ENCODE data around the gene COQ5.
A peak's percentile ranks its signal among the peaks of the same experiment; 100 is the strongest.
"Not testable (repeated sequence)": the region's sequence is repeated elsewhere in the genome, so short reads cannot be mapped to it uniquely, and the experiment has no call there.

The COQ5 gene, protein sequence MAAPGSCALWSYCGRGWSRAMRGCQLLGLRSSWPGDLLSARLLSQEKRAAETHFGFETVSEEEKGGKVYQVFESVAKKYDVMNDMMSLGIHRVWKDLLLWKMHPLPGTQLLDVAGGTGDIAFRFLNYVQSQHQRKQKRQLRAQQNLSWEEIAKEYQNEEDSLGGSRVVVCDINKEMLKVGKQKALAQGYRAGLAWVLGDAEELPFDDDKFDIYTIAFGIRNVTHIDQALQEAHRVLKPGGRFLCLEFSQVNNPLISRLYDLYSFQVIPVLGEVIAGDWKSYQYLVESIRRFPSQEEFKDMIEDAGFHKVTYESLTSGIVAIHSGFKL

DNA sequence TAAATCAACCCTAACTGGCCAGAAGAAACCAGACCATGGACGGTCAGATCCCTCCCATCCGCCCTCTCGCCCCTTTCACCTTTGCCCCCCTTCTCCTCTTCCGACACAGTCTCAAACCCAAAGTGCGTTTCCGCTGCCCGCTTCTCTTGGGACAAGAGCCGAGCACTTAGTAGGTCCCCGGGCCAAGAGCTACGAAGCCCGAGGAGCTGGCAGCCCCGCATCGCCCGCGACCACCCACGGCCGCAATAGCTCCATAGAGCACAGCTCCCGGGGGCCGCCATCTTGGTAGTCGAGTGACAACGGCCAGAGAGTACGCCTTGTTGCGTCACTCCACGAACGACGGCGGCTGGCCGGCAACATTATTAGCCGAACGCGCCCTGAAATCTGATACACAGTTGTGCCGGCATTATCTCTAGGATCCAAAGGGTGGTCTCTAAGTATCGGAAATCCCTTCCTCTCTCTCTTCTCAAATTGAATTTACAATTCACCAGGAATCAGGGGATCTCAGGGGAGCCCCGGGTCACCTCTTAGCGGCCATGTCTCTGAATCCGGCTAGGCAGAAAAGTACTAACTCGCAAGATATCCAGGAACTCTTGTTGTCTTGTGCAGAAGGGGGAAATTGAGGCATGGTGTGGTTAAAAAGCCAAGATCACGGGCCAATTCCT, at the start of gene COQ5:
Gene COQ5 (minus strand): TSS at position 298 of the 665 bp plus-strand sequence. CDS start 17 bp downstream, at position 281.
- DNase-seq (ENCODE audit: low read depth in 2 of 2): peak; percentile 81

DNA sequence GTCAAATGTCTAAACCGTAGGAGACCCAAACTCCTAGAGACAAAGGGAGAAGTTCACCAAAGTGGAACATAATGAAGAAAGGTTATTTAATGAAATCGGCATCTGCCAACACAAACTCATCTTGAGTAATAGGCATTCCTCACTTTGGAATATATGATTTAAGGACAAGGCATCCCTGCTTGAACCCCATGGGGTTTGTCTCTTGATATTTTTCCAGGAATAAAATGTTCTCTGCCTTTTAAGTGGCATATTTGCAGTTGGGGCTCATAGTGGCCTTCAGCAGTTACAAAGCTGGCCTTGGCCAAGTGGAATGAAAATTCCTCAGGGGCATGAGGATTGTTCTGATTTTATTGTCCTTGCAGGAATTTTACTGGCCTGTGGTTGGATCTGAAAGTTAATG, 45.1 kb upstream of the COQ5 start:
- no peak for DNase-seq (ENCODE audit: low read depth in 2 of 2)

DNA sequence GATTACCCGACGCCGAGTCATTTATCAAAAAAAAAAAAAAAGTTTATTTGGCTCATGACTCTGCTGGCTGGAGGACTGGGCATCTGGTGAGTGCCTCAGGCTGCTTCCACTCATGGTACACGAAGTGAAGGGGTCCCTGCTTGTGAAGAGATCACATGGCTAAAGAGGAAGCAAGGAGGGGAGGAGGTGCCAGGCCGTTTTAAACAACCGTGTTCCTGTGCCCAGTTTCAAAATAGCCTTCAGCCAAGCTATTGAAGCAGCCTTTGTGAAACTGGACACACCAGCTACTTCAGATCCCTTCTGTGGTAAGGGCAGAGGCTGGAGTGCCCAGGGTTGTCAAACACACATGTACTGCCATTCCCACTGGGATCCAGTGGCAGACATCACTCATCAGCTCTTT, 44.6 kb upstream of the COQ5 start:
- no peak for DNase-seq (ENCODE audit: low read depth in 2 of 2)

DNA sequence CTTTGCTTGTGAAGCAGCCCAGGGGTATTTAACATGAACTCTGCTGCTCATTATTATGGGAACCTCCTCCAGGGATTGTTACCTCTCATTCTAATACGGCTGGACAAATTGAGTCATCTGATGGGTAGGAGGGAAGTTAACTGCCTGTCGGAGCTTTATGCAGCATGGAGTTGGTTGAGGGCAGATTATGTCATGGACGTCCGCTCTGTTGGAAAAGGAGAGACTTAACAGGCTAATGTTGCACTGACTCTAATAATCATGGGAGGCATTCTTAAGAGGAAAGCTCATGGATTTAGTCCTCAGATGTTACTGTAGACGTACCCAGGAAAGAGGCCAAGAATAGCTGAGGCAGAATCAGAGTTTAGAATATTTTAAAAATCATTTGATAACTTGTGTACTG, 42.3 kb upstream of the COQ5 start:
- no peak for DNase-seq (ENCODE audit: low read depth in 2 of 2)

DNA sequence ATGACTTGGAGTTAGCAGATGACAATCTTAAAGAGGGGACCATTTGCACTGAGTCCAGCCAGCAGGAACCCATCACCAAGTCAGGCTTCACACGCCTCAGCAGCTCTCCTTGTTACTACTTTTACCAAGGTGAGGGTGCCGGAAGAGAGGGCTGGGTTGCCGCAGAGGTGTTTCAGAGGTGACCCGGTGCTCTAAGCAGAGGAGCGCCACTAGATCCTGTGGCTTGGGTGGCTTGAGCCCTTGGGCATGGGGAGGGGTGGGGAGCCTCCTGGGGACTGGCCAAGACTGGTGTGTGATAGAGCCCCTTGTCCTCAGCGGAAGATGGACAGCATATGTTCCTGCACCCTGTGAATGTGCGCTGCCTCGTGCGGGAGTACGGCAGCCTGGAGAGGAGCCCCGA, 34.5 kb upstream of the COQ5 start:
- DNase-seq (ENCODE audit: low read depth in 2 of 2): no peak

DNA sequence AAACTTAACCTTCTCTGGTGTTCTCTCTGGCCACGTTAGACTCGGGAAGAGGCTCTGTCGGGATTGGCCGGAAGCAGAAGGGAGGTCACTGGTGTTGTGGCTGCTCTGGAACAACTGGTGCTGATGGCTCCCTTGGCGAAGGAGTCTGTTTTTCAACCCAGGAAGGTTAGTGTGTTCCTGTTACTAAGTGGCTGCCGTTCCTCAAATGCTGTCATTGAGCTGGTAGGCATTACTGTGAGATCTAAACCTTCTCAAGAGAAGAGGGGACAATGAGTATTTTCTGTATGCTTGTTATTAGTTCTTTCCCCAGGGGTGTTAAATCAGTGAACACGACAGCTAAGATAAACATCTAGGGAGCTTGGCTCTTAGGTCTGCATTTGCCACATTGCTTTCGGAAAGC, 33.9 kb upstream of the COQ5 start:
- DNase-seq (ENCODE audit: low read depth in 2 of 2): no peak

DNA sequence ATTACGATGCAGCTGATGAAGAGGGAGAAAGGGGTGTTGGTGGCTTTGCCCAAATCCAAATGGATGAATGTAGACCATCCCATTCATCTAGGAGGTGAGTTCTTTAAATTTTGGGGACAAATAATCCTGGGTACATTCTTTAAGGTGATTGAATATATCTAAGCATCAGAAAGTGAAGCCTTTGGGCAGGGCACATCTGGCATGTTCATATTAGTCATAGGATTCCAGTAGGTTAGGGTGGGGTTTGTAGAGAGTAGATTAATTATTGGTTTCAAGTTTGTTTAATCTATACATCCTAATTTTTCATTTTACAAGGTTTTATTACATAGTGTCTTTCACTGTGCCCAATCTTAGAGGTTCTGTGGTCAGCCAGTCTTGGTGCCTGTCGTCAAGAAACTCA, 28.6 kb upstream of the COQ5 start:
- DNase-seq (ENCODE audit: low read depth in 2 of 2): no peak

DNA sequence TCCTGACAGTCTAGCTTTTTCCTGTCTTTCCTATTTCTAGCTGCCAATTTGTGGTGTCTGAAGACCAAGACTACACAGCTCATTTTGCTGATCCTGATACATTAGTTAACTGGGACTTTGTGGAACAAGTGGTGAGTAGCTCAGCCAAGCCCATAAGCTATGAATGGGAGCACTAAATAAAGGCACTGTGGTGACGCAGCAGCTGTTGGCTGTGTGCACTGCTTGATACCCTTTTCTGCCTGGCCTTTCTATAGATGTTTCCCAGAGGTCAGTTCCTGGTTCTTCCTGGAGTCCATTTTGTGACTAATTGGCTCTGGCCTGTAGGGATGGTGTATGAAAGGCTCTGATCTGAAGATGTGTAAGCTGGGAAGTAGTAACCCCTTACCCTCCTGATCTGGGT, 25.7 kb upstream of the COQ5 start:
- DNase-seq (ENCODE audit: low read depth in 2 of 2): no peak

DNA sequence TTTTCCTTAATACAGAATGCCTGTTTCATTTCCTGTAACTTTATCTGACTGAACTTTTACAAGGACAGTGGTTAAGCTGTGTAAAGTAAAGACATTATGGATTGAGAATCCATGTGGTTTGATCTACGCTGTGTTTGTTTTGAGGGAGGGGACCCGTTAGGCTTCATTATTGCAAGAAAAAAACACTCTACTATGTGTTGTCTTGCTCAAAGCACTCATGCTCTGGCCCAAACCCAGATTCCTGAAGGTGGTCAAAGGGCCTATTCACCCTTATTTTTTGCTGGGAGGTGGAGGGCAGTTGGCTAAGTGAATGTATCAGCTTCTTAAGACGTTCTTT, 17.1 kb upstream of the COQ5 start:
- no peak for DNase-seq (ENCODE audit: low read depth in 2 of 2)

DNA sequence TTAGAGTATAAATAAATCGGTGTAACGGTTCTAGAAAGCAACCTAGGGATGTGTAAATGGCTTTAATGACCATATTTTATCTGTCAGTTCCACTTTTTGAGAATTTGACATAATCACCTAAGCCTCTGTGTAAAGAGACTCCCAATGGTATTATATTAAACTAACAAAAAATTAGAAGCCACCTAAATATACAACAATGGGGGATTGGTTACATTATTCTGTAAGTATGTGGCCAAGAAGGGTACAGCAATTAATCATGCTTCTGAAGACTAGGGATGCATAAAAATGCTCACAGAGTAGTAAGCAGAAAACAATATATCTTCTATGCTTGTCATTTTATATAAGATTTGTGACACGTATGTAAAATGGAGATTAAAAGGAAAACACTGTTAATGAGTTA, 15.7 kb upstream of the COQ5 start:
- DNase-seq (ENCODE audit: low read depth in 2 of 2): no peak

DNA sequence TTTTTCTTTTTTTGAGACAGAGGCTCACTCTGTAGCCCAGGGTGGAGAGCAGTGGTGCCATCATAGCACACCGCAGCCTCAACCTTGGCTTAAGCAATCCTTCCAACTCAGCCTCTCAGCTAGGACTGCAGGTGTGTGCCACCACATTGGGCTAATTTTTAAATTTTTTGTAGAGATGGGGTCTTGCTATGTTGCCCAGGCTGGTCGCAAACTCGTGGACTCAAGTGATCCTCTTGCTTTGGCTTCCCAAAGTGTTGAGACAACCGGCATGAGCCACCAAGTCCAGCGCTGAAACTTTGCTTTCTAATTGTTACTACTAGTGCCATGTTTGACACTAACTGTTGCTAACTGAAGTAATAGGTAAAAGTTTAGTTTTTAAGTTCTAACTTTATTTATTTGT, 13.2 kb upstream of the COQ5 start:
- no peak for DNase-seq (ENCODE audit: low read depth in 2 of 2)

DNA sequence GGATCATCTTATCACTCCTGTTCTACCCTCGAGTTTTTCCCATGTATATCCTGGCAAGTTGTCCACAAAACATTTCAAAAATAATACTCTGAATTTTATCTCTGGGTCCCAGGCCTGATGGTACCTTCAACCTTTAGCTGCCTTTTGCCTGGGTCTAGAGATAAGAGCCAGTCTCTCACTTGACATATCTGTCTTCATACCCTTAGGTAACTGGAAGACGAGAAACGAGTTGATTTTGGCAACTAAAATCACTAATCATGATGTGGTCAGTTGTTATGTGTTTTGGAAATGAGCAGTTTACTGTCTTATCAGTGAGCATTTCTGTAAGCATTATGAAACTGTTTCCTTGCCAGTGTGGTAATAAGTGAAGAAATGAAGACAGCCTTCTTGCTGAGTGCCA, 11.5 kb upstream of the COQ5 start:
- DNase-seq (ENCODE audit: low read depth in 2 of 2): no peak

DNA sequence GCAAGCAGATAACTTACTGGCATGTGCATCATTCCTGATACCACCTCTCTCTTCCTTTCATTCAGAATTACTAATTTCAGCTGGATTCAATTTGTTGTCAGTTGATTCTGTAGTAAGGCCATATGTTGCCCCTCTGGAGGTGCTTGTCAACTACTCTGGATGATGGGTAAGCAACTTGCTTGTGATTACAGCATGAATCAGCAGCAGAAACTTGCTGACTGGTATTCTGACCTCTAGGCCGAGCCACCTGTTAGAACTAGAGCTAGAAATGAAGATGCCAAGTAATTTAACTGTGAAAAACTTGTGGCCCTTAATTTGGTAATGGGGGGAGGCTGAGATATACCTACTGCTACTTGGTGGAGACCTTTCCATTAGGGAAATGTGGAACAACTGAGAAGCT, 10.3 kb upstream of the COQ5 start:
- DNase-seq (ENCODE audit: low read depth in 2 of 2): no peak

DNA sequence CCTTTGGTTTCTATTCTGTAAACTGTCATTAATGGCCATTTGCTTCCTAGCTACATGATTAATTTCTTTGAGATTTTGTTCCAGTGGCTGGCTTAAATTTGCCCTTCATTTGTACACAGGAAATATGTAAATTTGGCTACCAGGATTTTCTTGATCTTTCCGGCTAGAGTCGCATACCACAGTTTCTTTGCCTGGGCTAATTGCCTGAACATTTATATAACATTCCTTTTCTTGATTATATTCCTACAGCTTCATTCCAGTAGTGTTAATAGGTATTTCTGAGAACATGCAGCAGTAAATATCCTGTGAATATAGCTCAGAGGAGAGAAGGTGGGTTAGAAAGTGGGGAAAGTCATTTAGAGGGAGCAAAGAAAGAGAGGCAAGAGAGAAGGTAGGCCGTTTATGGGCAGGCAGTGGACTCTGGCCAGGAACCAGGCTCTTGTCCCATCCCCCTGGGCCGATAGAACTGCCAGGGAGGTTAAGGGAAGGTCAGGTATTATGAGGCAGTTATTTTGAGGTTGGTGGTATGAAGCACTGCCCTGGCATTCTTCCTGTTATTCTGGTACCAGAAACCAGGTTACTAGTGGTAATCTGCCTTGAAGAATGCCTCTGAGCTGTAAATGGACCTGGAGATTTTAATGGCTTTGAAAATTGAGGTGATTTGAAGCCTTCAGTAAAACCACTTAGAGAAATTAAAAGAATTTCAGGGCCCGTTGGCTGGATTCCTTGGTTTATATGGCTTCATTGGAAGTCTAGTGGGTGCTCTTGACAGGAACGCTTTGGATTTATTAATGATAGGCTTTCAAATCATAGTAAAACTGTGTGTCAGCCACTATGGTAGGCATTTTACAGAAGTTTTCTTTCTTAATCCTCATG, 9.6 kb upstream of the COQ5 start:
- DNase-seq (ENCODE audit: low read depth in 2 of 2): no peak

DNA sequence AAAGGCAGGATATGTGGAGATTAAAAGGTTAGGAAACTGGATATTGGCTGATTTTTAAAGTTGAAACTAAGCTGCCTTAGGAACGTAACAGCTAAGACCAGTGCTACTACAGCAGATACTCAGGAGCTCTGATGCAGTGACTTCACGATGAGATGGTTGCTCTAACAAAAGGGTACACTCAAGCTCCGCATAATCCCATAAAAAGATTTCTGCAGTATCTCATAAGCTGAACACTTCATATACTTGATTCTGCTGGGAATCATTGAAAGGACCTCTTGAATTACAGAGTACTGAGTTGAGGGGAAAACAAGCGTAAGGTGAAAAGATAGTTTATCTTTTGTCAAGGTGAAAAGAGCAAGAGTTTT, 8.9 kb upstream of the COQ5 start:
- no peak for DNase-seq (ENCODE audit: low read depth in 2 of 2)

DNA sequence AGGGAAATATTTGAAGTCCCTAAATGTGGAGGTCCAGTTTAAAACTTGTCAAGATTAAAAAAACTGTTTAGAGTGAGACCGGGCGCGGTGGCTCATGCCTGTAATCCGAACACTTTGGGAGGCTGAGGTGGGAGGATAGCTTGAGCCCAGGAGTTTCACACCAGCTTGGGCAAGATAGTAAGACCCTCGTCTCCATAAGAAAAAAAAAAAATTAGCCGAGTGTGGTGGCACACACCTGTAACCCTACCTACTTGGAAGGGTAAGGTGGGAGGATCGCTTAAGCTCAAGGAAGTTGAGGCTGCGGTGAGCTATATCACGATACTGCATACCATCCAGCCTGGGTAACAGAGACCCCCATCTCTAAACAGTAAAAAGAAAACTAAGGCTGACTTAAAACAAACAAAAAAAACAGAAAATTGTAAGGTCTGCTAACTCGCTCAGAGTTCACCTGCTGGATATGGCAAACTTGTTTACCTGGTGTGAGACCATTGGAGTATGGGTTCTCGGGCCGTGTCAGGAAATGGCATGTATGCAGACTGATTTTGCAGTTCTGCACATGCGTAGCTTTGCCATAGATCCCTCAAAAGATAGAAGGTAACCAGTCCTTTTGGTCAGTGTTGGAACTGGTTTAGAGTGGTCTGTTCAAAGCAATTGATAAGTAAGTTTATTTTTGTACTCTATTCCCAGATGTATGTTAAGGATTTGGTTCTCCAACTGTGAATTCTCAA, 7.3 kb upstream of the COQ5 start:
- no peak for DNase-seq (ENCODE audit: low read depth in 2 of 2)

DNA sequence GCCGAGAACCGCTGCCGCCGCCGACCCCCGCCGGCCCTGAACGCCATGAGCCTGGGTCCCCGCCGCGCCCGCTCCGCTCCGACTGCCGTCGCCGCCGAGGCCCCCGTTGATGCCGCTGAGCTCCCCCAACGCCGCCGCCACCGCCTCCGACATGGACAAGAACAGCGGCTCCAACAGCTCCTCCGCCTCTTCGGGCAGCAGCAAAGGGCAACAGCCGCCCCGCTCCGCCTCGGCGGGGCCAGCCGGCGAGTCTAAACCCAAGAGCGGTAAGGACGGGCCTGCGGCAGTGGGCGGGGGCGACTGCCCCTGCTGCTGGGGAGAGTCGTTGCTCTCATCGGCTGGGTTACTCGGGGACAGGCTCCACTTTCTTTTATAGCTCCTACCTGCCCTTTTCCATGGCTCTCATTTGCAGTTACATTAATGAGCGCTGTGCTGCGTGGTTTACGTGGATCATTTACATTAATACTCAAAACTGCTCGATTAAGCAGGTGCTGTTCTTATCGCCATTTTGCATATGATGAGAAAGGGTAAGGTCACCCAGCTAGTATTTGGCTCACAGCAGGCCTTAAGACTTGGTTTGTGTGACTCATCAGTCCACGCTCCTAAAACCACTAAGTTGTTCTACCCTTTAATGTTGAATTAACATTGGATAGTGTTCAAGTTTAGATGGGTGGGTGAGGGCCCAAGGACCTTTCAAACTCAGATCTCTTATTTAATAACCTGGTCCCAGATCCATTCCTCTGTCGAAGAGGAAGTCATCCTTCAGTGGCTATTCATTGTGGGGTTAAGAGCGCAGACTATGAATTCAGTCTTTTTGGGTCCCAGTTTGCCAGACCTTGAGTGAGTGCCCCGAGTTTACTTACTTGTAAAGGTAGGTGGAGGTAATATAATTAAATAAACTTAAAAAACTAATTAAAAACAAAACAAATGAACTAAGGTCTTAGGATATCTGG, 6.0 kb upstream of the COQ5 start:
- peak; percentile 38 to 42 for DNase-seq (ENCODE audit: low read depth in 2 of 2)

DNA sequence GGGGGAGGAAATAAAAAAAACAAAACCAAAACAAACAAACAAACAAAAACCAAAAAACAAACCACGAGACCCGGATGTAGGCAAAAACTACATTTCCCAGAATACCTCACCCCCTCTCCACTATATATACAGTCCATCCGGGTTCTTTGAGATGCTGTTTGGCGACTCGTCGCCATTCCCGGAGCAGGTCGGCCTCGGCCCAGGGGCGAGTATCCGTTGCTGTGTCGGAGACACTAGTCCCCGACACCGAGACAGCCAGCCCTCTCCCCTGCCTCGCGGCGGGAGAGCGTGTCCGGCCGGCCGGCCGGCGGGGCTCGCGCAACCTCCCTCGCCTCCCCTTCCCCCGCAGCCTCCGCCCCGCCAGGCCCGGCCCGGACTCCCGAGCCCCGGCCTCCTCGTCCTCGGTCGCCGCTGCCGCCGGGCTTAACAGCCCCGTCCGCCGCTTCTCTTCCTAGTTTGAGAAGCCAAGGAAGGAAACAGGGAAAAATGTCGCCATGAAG, 5.3 kb upstream of the COQ5 start, which contains the start of gene RNF10:
Gene RNF10 (plus strand): TSS at position 154 of the 500 bp plus-strand sequence. CDS start 456 bp downstream, outside the sequence.
- DNase-seq (ENCODE audit: low read depth in 2 of 2): peak; percentile 51 to 54

DNA sequence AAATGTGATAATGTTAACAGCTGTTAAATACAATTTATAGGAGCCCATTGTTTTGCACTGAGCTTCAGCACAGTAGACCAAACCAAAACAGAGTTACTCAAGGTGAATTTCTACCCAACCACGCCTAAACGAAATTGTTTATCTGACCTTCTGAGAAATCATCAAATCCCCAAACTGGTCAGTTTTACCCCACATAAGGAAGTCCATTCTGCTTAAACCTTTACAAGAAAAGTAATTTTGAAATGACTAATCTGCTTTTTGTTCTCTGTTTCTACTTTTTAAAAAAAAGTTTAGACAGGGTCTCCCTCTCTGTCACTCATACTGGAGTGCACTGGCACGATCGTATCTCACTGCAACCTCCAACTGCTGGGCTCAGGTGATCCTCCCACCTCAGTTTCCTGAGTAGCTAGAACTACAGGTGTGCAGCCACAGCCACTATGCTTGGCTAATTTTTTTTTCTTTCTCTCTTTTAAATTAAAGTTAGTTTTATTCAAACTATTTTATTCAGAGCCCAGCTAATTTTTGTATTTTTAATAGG, 3.8 kb upstream of the COQ5 start:
- DNase-seq (ENCODE audit: low read depth in 2 of 2): no peak

DNA sequence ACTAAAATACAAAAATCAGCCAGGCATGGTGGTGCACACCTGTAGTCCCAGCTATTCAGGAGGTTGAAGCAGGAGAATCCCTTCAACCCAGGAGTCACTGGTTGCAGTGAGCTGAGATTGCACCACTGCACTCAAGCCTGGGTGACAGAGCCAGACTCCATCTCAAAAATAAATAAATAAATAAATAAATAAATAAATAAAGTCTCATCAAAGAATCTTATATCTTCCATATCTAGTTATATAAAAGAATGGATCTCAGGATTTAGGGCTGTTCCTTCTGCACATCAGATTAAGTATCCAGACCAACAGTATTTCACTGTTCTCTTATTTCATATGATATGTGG, 1.4 kb upstream of the COQ5 start:
- DNase-seq (ENCODE audit: low read depth in 2 of 2): not testable (repeated sequence)
